Measurements from ENCODE around the gene APOBEC3G.

APOBEC3G gene

DNA sequence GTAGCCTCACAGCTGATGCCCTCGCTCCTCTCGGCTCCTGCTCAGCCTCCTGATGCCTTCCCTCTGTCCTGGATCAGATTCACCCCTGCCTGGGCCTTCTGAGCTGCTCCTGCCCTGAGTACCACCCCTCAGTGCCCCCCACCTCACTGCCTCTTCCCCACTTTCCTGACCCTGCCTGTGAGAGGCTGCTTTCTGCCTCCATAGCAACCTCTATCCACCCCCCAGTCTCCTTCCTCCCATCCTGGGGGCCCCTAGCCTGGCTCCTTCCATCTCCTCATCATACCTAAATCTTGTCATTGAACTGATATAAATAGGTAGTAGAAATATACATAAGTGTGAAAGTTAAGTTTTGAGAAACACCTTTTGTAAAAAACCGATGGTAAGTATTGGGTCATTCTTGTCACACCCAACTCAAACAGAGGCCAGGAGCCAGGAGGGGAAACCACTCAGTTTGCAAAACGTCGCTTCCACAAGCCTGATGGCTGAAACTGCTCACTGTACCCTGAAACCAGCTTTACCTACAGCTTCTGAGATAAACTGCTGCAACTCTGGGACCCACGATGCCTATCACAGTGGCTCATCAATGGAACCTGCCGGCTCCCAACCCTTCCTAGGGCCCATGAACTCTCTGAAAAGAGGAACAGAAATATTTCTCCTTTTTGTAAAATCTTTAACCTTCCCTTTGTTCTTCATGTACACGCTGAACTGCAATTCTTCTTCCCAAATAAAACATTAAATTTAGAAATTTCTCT is 15.2 kb downstream of the APOBEC3G start:
- DNase-seq = no peak

DNA sequence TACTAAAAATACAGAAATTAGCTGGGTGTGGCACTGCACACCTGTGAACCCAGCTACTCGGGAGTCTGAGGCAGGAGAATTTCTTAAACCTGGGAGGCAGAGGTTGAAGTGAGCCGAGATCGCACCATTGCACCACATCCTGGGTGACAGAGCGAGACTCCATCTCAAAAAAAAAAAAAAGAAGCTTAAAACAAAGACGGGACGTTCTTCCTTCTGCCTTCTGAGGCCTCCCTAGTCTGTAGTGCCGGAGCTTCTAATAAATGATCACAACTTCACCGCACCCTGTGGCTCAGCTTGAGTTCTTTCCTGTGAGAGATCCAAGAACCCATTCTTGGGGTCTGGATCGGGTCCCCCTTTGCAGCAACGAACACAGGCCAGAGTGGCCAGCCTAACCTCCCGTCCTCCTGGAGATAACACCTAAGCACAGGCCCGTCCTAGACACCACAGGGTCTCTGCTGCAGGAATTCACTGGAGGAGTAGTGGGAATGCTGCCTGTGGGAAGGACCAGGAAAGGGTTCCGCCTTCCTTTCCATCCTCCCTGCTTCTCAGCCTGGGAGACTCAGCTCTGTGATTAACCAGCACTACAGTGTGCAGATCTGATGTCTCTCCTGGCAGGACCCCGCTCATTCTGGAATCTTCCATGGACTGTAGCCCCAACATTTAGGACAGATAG is 17.8 kb downstream of the APOBEC3G start:
- no peak for DNase-seq

DNA sequence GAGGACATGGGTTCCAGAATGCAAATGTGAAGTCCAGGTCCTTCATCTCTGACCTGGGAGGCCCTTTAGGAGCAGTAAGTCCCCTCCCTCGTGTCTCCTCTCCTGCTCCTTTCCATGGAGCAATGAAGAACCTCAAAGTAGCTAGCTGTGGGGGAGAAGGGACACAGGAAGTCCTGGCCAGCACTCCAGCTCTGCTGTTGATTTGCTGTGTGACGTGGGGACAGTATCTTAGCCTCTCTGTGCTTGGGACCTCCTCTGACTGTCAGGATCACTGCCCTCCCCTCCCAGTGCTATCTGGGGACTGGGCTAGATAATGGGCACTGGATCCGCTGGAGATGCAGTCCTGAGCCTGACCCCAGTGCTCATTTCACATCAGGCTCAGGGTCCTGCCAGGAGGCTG is 18.9 kb downstream of the APOBEC3G start:
- no peak for DNase-seq

- no peak for DNase-seq
Measured at GRCh38 chr22:39097098-39098020, 20.3 kb downstream of the APOBEC3G start, which contains the start of gene APOBEC3H. Gene APOBEC3H, plus strand, starts transcription at chr22:39097244. Its CDS starts 3,035 bp downstream, at chr22:39100279.

DNA sequence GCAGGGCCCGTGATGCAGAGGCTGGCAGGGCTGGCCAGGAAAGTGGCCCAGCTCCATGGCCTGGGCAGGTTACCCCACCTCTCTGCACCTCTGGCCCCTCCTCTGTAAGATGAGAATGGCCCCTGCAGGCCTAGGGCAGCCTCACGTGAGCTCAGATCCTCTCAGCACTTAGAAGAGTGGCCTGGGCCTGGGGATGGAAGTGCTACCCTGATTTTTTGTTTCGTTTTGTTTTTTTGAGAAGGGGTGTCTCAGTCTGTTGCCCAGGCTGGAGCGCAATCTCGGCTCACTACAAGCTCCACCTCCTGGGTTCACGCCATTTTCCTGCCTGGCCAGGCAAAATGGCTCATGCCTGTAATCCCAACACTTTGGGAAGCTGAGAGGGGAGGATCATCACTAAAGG is 21.0 kb downstream of the APOBEC3G start:
- no peak for DNase-seq

DNA sequence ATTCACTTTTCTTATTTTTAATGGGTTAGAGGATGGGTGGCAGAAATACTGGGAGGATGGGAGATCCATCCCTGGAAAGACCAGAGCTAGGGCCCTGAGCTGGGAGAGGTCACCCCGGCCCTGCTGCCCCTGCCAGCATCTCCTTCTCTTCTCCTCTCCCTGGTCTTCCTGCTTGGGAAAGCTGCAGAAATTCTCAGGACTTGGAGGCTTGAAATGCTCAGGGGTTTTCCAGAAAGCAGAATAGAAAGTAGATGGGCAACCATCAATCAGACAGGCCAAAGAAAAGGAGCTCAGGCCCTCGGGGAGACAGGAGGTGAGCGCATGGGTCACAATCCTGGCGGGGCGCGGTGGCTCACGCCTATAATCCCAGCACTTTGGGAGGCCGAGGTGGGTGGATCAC is 21.5 kb downstream of the APOBEC3G start:
- DNase-seq = no peak

- no peak for DNase-seq
Measured at GRCh38 chr22:39101226-39101625, 24.2 kb downstream of the APOBEC3G start.

DNA sequence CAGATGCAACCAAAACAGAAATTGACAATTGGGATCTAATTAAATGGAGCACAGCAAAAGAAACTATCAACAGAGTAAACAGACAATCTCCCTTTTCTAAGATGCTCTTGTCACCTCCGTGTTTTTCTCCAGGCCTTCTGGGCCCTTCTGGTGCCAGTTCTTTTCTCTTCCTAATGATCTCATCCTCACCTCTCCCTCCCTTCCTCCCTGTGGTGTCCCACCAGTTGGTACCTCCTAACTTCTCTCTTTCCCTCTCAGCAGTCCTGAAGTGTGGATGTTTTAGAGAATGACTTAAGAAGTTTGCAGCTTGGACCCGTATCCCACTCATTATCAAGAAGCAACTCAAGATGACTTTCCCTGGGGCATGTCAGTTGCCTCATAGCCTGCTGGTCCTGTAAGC is 26.4 kb downstream of the APOBEC3G start:
- no peak for DNase-seq

- no peak for DNase-seq
Measured at GRCh38 chr22:39106326-39106725, 29.3 kb downstream of the APOBEC3G start.

GRCh38 chr22:39108487-39108886 is 31.4 kb downstream of the APOBEC3G start:
- no peak for DNase-seq

GRCh38 chr22:39109361-39109760 is 32.3 kb downstream of the APOBEC3G start:
- no peak for DNase-seq

GRCh38 chr22:39110631-39111561 is 33.8 kb downstream of the APOBEC3G start:
- DNase-seq = no peak

- no peak for DNase-seq
Measured at GRCh38 chr22:39114112-39114511, 37.0 kb downstream of the APOBEC3G start.

GRCh38 chr22:39115570-39115969 is 38.5 kb downstream of the APOBEC3G start:
- no peak for DNase-seq

- DNase-seq = no peak
Measured at GRCh38 chr22:39115977-39116621, 39.0 kb downstream of the APOBEC3G start.

DNA sequence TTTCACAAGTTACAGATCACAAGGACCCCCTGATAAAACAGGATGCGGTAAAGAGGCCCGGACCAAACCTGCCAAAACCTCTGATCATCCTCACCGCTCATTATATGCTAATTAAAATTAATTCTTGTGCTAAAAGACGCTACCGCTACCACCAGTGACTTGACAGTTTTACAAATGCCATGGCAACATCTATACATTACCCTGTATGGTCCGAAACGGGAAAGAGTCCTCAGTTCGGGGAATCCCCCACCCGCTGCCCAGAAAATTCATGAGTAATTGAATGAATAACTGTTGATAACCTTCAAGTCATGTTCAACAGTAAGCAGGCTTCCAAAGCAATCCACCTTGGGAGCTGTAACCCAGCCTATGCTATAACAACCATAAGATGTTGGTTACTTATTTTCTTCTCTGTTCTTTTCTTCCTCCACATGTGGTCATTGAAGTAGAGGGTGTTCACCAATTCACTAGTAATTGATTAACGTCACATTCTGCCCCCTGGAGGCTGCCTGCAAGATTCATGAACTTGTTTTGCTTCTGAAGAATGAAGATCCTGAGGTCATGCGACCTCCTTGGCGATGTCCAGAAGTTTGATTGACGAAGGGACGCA is 40.6 kb downstream of the APOBEC3G start:
- peak; percentile 35 for DNase-seq

DNA sequence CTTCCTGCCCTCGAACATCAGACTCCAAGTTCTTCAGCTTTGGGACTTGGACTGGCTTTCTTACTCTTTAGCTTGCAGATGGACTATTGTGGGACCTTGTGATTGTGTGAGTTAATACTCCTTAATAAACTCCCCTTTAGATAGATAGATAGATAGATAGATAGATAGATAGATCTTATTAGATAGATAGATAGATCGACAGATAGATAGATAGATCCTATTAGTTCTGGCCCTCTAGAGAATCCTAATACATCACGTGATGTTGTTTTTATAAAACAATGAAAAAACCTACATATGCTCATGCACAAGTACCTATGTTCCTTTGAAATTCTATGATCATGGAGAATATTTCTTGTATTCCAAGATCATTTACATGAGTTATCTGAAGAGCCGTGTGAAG is 43.9 kb downstream of the APOBEC3G start:
- DNase-seq = no peak

DNA sequence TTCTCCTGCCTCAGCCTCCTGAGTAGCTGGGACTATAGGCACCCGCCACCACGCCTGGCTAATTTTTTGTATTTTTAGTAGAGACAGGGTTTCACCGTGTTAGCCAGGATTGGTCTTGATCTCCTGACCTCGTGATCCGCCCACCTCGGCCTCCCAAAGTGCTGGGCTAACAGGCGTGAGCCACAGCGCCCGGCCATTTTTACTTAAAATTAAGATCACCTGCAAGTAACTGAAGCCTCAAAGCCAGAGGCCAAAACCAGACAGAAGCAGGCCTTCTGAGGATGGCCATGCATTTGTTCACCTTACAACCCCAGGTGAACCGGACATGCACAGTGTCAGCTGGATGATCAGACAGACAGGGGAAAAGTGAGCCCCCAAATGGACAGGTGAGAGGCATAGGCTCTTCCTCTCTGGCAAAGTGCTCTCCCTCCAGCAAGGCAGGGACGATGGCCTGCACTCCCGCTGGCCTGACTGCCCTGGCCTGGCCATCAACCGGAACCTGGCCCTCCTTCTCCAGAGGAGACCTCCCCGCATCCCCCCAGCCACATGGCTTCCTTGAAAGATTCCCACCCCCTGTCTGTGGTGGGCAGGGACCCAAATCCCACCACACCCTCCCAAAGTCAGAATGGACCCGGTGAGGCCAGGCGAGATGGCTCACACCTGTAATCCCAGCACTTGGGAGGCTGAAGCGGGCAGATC is 45.8 kb downstream of the APOBEC3G start:
- no peak for DNase-seq

GRCh38 chr22:39123751-39124581 is 46.9 kb downstream of the APOBEC3G start:
- DNase-seq = no peak
